SU-DHL-6 (cell line): ENCODE results near the gene PPP1R8.
"Not testable (repeated sequence)": the region's sequence is repeated elsewhere in the genome, so short reads cannot be mapped to it uniquely, and the experiment has no call there.

ENCODE experiments used
- H2AFZ ChIP-seq: fragments of 200-600 bp; sonication (generic); 2 replicates; pipeline ENCODE4 v1.6.1; 2014; ENCODE audit warnings: low read depth, mild to moderate bottlenecking, moderate library complexity, mixed read lengths, antibody characterized with exemption, low read length; ENCODE audit not compliant: severe bottlenecking
- H3F3A ChIP-seq: fragments of 200-600 bp; shearing (Covaris generic); 2 replicates; pipeline ENCODE4 v1.6.0; 2016; ENCODE audit warnings: antibody characterized with exemption, mild to moderate bottlenecking; ENCODE audit not compliant: insufficient read depth
- H3K27ac ChIP-seq: fragments of 200-600 bp; sonication (generic); 2 replicates; pipeline ENCODE4 v1.5.1; 2016; ENCODE audit warnings: low read depth, mild to moderate bottlenecking, low read length, moderate library complexity, mixed read lengths
- H3K27me3 ChIP-seq: fragments of 200-600 bp; sonication (generic), shearing (Covaris generic); 2 replicates; pipeline ENCODE4 v1.6.0; 2014; ENCODE audit warnings: mild to moderate bottlenecking, low read length
- H3K36me3 ChIP-seq: fragments of 200-600 bp; sonication (generic); 2 replicates; pipeline ENCODE4 v1.6.1; 2014; ENCODE audit warnings: mild to moderate bottlenecking, low read length, mixed read lengths
- H3K4me2 ChIP-seq: fragments of 300-600, 200-600 bp; shearing (Covaris generic), sonication (generic); 2 replicates; pipeline ENCODE4 v1.6.0; 2014; ENCODE audit warnings: low read length, low read depth, mild to moderate bottlenecking; ENCODE audit not compliant: poor library complexity, severe bottlenecking
- H3K4me3 ChIP-seq: fragments of 200-600 bp; sonication (generic); 2 replicates; pipeline ENCODE4 v1.5.1; 2014; ENCODE audit warnings: antibody characterized with exemption, low read length, mild to moderate bottlenecking, mixed read lengths; ENCODE audit not compliant: insufficient read depth, poor library complexity, severe bottlenecking
- H3K79me2 ChIP-seq: fragments of 200-600 bp; sonication (generic); 2 replicates; pipeline ENCODE4 v1.6.1; 2014; ENCODE audit warnings: mild to moderate bottlenecking, low read length, moderate library complexity; ENCODE audit not compliant: insufficient read depth
- H3K9ac ChIP-seq: fragments of 200-600 bp; sonication (generic); 2 replicates; pipeline ENCODE4 v1.7.0; 2014; ENCODE audit warnings: mild to moderate bottlenecking, low read length
- H3K9me2 ChIP-seq: fragments of 200-600 bp; sonication (generic); replicated peaks from 2 replicates; pipeline ENCODE4 v1.6.1; 2014; ENCODE audit warnings: low read length; ENCODE audit not compliant: insufficient read depth
- H3K9me3 ChIP-seq: fragments of 200-600 bp; sonication (generic); 2 replicates; pipeline ENCODE4 v1.6.1; 2014; ENCODE audit warnings: low read length, mixed read lengths; ENCODE audit not compliant: insufficient read depth
- H4K20me1 ChIP-seq: fragments of 200-600 bp; sonication (generic); 2 replicates; pipeline ENCODE4 v1.6.1; 2014; ENCODE audit warnings: low read depth, mild to moderate bottlenecking, antibody characterized with exemption, low read length, moderate library complexity, mixed read lengths
- EZH2phosphoT487 ChIP-seq: fragments of 200-600 bp; sonication (generic), shearing (Covaris generic); conservative IDR thresholded peaks from 2 replicates; pipeline ENCODE4 v1.6.1; 2018; ENCODE audit warnings: mild to moderate bottlenecking, antibody characterized with exemption, low read length, moderate library complexity, mixed read lengths
- TF ChIP-seq, protein P1 (sequence below): fragments of 200-600 bp; sonication (generic); IDR thresholded peaks from one replicate; pipeline ENCODE4 v1.5.1; 2017; ENCODE audit warnings: antibody characterized with exemption, mild to moderate bottlenecking, low read length, moderate library complexity; ENCODE audit not compliant: insufficient read depth, poor library complexity, severe bottlenecking

Gene PPP1R8

DNA sequence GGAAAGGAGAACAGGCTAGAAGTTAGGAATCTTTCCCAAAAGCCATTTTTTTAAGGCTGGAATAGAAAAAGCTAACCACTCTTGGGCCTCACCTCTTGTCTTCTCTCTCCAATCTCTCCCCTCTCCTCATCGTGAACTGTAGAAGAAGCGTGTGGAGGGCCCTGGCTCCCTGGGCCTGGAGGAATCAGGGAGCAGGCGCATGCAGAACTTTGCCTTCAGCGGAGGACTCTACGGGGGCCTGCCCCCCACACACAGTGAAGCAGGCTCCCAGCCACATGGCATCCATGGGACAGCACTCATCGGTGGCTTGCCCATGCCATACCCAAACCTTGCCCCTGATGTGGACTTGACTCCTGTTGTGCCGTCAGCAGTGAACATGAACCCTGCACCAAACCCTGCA lies 19.4 kb downstream of the PPP1R8 start:
- H2AFZ ChIP-seq: no peak overlapping the region
- H3F3A ChIP-seq: peaks cover 6% of the 10 kb centered on the region
- peaks cover 18% of the 10 kb centered on the region for H3K36me3 ChIP-seq
- H3K9ac ChIP-seq: no peak overlapping the region
- H3K27me3 ChIP-seq: no peaks in the 10 kb centered on the region
- H3K79me2 ChIP-seq: no peaks in the 10 kb centered on the region
- no peaks in the 10 kb centered on the region for H4K20me1 ChIP-seq
- H3K9me3 ChIP-seq: no peaks in the 10 kb centered on the region
- H3K4me2 ChIP-seq: no peak overlapping the region
- TF ChIP-seq, protein P1, sequence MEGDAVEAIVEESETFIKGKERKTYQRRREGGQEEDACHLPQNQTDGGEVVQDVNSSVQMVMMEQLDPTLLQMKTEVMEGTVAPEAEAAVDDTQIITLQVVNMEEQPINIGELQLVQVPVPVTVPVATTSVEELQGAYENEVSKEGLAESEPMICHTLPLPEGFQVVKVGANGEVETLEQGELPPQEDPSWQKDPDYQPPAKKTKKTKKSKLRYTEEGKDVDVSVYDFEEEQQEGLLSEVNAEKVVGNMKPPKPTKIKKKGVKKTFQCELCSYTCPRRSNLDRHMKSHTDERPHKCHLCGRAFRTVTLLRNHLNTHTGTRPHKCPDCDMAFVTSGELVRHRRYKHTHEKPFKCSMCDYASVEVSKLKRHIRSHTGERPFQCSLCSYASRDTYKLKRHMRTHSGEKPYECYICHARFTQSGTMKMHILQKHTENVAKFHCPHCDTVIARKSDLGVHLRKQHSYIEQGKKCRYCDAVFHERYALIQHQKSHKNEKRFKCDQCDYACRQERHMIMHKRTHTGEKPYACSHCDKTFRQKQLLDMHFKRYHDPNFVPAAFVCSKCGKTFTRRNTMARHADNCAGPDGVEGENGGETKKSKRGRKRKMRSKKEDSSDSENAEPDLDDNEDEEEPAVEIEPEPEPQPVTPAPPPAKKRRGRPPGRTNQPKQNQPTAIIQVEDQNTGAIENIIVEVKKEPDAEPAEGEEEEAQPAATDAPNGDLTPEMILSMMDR: no peak
- TF ChIP-seq EZH2phosphoT487: no peak
- H3K27ac ChIP-seq: no peak overlapping the region
- no peaks in the 10 kb centered on the region for H3K9me2 ChIP-seq
- H3K4me3 ChIP-seq: no peak overlapping the region

DNA sequence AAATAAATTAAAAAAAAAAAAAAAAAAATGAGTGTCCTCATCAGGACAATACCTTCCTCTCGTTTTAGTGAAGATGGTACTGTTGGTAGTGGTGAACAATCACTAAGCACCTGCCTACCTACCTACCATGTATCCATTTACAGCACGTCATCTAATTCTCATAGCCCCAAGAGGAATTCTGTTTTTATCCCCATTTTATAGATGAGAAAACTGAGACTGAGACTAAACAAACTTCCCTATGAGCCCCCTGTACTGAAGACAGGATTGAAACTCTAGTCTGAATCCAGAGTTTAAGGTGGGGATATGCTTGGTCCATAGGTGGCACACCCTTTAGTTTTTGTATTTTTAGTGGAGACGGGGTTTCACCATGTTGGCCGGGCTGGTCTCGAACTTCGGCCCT lies 24.5 kb downstream of the PPP1R8 start:
- H3K27ac ChIP-seq: no peak overlapping the region
- H3F3A ChIP-seq: peaks cover 6% of the 10 kb centered on the region; the same call in 1 of the 2 replicates
- H4K20me1 ChIP-seq: no peaks in the 10 kb centered on the region
- H3K27me3 ChIP-seq: no peaks in the 10 kb centered on the region
- no peak overlapping the region for H2AFZ ChIP-seq
- H3K9me2 ChIP-seq: no peaks in the 10 kb centered on the region
- H3K36me3 ChIP-seq: peaks cover 13% of the 10 kb centered on the region
- no peaks in the 10 kb centered on the region for H3K79me2 ChIP-seq
- H3K4me3 ChIP-seq: no peak overlapping the region
- TF ChIP-seq, protein P1: no peak
- TF ChIP-seq EZH2phosphoT487: no peak
- no peak overlapping the region for H3K4me2 ChIP-seq
- no peak overlapping the region for H3K9ac ChIP-seq
- no peaks in the 10 kb centered on the region for H3K9me3 ChIP-seq

DNA sequence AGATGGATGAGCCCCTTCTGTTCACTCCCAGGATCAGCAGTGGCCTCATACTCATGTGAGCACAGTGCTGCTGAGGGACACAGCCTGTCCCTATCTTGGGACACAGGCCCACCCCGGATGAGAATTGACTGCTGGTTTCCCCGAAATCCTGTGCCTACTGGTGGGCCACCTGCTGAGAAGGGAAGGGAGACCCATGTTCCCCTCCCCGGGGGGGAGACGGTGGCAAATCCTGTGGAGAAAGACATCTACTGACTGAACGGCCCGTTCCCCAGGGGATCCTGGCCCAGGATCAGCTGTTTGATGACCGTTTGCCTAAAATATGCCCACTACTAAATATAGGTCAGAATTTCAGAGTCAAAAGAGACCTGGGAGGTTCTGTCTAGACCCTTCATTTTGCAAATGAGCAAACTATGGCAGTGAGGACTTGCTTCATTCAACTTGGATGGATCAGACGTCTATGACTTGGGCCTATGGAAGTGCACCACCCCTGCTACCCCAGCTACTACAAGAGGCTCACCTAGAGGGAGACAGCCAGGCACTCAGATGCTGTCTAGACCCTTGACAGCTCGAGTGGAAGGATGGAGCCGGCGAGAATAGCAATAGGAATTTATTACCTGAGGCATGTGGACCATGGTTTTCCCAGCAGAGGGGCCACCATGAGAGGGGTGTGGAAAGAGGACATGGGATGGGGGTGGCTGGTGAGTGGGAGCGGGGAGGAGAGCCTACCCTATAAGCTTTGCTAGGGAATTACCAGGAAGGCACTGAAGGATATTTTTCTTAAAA lies 26.2 kb downstream of the PPP1R8 start:
- no peaks in the 10 kb centered on the region for H3K79me2 ChIP-seq
- no peaks in the 10 kb centered on the region for H3K9me3 ChIP-seq
- TF ChIP-seq EZH2phosphoT487: no peak
- TF ChIP-seq, protein P1: no peak
- H3K9ac ChIP-seq: no peak overlapping the region
- no peak overlapping the region for H3K4me3 ChIP-seq
- no peaks in the 10 kb centered on the region for H4K20me1 ChIP-seq
- no peak overlapping the region for H3K4me2 ChIP-seq
- peaks cover 1% of the 10 kb centered on the region; the same call in 1 of the 2 replicates for H3K36me3 ChIP-seq
- H3K27me3 ChIP-seq: no peaks in the 10 kb centered on the region
- no peak overlapping the region for H2AFZ ChIP-seq
- H3K27ac ChIP-seq: no peak overlapping the region
- no peaks in the 10 kb centered on the region for H3K9me2 ChIP-seq
- H3F3A ChIP-seq: no peaks in the 10 kb centered on the region

DNA sequence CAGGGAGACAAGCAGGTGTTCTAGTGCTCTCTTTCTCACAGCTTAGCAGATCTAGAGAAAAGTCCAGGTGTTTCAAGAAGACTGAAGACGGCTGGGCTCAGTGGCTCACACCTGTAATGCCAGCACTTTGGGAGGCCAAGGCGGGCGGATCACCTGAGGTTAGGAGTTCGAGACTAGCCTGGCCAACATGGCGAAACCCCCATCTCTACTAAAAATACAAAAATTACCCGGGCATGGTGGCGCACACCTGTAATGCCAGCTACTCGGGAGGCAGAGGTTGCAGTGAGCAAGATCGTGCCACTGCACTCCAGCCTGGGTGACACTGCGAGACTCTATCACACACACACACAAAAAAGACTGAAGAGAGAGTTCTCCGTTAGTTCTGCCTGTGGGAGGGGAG lies 27.0 kb downstream of the PPP1R8 start:
- not testable (repeated sequence) for H3F3A ChIP-seq, H3K27ac ChIP-seq, H3K79me2 ChIP-seq, H3K9ac ChIP-seq, H3K36me3 ChIP-seq, H2AFZ ChIP-seq, H3K27me3 ChIP-seq, H3K4me3 ChIP-seq, H3K9me3 ChIP-seq, H3K4me2 ChIP-seq, H3K9me2 ChIP-seq, H4K20me1 ChIP-seq
